GM23248 (cell line): Measurements from ENCODE around the gene LMO3.

ENCODE experiments used
- EZH2 ChIP-seq: fragments of 200-600 bp; sonication (generic); IDR thresholded peaks from 2 replicates; pipeline ENCODE4 v1.6.1; 2018; ENCODE audit warnings: antibody characterized with exemption, mild to moderate bottlenecking; ENCODE audit not compliant: insufficient read depth, poor library complexity, severe bottlenecking
- EZH2phosphoT487 ChIP-seq: fragments of 200-600 bp; sonication (generic); IDR thresholded peaks from 2 replicates; pipeline ENCODE4 v1.6.1; 2018; ENCODE audit warnings: antibody characterized with exemption, moderate library complexity, mild to moderate bottlenecking, low read depth; ENCODE audit not compliant: insufficient read depth

DNA sequence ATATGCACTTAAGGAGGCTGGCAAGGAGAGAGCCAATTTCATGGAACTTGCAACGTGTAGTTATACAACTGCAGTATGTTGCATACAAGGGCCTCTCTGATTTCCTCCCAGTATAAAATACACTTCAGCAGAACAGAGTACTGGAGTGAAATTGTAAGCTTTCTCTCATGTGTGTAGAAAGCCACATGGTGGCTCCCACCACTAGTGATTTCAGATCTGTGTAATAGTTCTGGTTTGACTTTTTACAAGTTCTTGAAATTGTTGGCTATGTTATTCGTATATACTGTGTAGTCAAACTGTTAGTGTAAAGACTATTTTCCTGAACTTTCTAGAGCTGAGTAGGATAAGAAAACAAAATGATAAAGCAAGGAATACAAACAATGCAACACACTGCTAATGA lies 16.4 kb upstream of the LMO3 start:
- TF ChIP-seq EZH2phosphoT487 (no peak), EZH2 (no peak)
